Upper lobe of left lung (tissue), 4 donors: ENCODE results near the gene DLGAP1.

Source experiments
- POLR2A ChIP-seq, 4 donors: fragments of 450-650 bp; IDR thresholded peaks; one replicate each; pipeline ENCODE4 v1.5.1; 2016 to 2017; ENCODE audit warnings: antibody characterized with exemption in 4 of 4, mild to moderate bottlenecking in 2 of 4
- POLR2AphosphoS5 ChIP-seq, 2 donors: sonication (generic); formaldehyde crosslinking; IDR thresholded peaks; one replicate each; pipeline ENCODE4 v1.5.1; 2017; ENCODE audit warnings: antibody characterized with exemption in 2 of 2
- TF ChIP-seq, protein P1 (sequence below), 6 experiments: fragments of 450-650 bp in 4 of 6; fragments of 200-600 bp in 2 of 6; sonication (generic) in 2 of 6; IDR thresholded peaks; one replicate each; pipeline ENCODE4 v1.5.1; 2016 to 2019; ENCODE audit warnings: antibody characterized with exemption in 6 of 6

DNA sequence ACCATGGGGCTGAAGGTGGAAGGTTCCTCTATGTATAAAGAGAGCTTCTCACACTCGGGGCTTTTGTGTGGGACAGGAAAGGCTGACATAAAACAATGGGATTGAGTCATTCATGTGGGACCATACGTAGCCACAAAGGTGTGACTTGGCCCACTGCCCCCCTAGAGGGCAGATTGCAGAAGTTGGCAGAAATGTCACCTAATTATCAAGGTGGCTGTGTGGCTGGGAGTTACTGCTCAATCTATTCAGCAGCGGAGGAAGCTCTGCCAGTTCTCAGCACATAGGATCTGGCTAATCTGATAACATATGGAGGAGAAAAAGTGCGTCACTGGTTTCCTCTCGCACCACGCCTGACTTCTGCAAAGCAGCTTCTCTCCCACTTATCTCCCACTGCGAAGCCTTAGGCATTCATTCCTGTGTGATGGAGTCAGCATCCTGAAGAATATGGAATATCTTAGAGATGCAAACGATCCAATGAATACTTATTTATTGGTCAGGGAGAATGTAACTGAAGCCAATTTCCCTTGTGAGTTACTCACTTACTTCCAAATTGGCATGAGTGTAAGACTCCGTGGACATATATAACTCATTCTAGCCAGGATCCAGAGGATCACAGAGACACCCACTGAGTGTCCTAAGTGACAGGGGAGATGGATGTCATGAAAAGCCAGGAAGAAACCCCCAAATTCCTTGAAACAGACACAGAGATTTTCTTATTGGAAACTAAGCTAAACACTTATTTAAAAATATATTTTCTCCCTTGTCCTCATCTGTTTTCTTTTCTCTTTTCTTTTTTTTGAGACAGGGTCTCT lies 660.4 kb downstream of the DLGAP1 start:
- TF ChIP-seq POLR2AphosphoS5 (IDR thresholded peaks at IDR 0.05) (no peak), POLR2A (IDR thresholded peaks at IDR 0.05) (no peak)
- TF ChIP-seq, protein P1, sequence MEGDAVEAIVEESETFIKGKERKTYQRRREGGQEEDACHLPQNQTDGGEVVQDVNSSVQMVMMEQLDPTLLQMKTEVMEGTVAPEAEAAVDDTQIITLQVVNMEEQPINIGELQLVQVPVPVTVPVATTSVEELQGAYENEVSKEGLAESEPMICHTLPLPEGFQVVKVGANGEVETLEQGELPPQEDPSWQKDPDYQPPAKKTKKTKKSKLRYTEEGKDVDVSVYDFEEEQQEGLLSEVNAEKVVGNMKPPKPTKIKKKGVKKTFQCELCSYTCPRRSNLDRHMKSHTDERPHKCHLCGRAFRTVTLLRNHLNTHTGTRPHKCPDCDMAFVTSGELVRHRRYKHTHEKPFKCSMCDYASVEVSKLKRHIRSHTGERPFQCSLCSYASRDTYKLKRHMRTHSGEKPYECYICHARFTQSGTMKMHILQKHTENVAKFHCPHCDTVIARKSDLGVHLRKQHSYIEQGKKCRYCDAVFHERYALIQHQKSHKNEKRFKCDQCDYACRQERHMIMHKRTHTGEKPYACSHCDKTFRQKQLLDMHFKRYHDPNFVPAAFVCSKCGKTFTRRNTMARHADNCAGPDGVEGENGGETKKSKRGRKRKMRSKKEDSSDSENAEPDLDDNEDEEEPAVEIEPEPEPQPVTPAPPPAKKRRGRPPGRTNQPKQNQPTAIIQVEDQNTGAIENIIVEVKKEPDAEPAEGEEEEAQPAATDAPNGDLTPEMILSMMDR (IDR thresholded peaks at IDR 0.05): no peak
